Activated T-helper 2 cell treated with anti-CD3 and anti-CD28 coated beads, Interferon-gamma antibody, Interleukin-2, Interleukin-4, amounts not matched to agents 10 μg/mL and 5 μg/mL and 100 μg/mL, durations not matched to agents 14 hours and 24 hours and 36 hours (primary cell): ENCODE measurements around the gene RPP30. TPM values are rescaled to one million over a fixed set of nuclear protein-coding genes. Genes with fewer than 3 reads are reported as not detected.
A peak's percentile ranks its signal among the peaks of the same experiment; 100 is the strongest.

Experiments used
- DNase-seq: peaks from one replicate; pipeline ENCODE4 v3.0.0; 2021; ENCODE audit warnings: low spot score
- H3K27ac Mint-ChIP-seq: one replicate; pipeline ENCODE4 v1.8.0; 2021; ENCODE audit warnings: mixed read lengths
- H3K27me3 Mint-ChIP-seq: one replicate; pipeline ENCODE4 v1.8.0; 2021; ENCODE audit warnings: low read depth, mixed read lengths
- H3K36me3 Mint-ChIP-seq: one replicate; pipeline ENCODE4 v1.8.0; 2021; ENCODE audit warnings: low read depth, mixed read lengths
- H3K4me1 Mint-ChIP-seq: one replicate; pipeline ENCODE4 v1.8.0; 2021; ENCODE audit warnings: low read depth, mixed read lengths
- H3K4me3 Mint-ChIP-seq: one replicate; pipeline ENCODE4 v1.8.0; 2021; ENCODE audit warnings: low read depth, mild to moderate bottlenecking, moderate library complexity, mixed read lengths
- H3K9me3 Mint-ChIP-seq: one replicate; pipeline ENCODE4 v1.8.0; 2021; ENCODE audit warnings: mixed read lengths
- intact Hi-C: fragments of 100-400 bp; cut with micrococcal nuclease; formaldehyde crosslinking; loops from one replicate; pipeline ENCODE4 v1.15.1; 2023
- total RNA-seq: library from RNA; stranded (reverse); gene quantifications from 2 replicates; pipeline ENCODE4 v1.2.3, GENCODE V29; 2022

RPP30 gene
- total RNA-seq = 69.1 and 73.4 TPM in 2 replicates

DNA sequence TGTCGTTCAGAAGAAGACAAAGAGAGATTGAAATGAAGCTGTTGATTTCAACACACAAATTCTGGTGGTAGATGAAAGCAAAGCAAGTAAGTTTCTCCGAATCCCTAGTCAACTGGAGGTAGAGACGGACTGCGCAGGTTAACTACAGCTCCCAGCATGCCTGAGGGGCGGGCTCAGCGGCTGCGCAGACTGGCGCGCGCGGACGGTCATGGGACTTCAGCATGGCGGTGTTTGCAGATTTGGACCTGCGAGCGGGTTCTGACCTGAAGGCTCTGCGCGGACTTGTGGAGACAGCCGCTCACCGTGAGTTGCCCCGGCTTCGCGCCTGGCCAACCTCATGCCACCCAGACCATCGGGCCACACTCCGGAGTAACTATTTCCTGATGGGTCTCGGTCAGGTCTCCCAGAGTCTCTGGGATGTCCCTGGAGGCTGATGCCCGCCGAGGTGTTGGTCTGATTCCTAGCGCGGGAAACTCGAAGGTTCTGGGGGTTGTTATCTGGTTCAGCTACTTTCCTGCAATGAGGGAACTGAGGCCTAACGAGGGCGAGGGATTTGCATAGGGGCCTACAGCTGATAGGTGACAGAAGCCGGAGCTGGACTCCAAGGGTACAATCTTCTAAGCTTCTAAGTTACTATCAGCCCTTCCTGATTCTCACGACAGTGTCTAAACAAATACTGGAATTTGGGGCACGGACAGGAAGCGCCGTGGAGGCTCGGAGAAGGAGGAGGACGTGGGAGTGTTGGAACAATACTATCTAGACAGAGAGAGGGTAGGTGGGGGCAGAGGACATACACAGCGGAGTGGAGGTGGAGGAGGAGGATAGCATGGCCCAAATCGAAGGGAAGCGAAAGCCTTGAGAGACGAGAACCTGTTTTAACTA, at the start of gene RPP30:
Gene RPP30, plus strand, starts transcription at position 209 of the 882 bp plus-strand sequence. Its CDS starts 13 bp downstream, at position 222.
- Mint-ChIP-seq H3K4me1 (peaks cover 25% of the 10 kb centered on the region), H3K27ac (peak within 1 kb of the TSS; percentile 97), H3K4me3 (peak within 1 kb of the TSS; percentile 100), H3K36me3 (peaks cover 12% of the 10 kb centered on the region), H3K27me3 (peaks cover 21% of the 10 kb centered on the region), H3K9me3 (peaks cover 10% of the 10 kb centered on the region)
- peak; percentile 76 for DNase-seq
- intact Hi-C loops = loop anchor here (1.0 to 5.0 kb wide), 9 partner anchors 13 to 1170 kb away; partner anchors contain the start of genes HTR7 and KIF20B

GRCh38 chr10:90822508-90822907, 49.3 kb upstream of the RPP30 start:
- no peak for DNase-seq
- H3K4me1 Mint-ChIP-seq = no peaks in the 10 kb centered on the region
- peaks cover 13% of the 10 kb centered on the region for H3K27me3 Mint-ChIP-seq
- H3K27ac Mint-ChIP-seq = no peak overlapping the region
- no peaks in the 10 kb centered on the region for H3K36me3 Mint-ChIP-seq
- intact Hi-C loops = no loop called here
- no peaks in the 10 kb centered on the region for H3K9me3 Mint-ChIP-seq
- no peak overlapping the region for H3K4me3 Mint-ChIP-seq

DNA sequence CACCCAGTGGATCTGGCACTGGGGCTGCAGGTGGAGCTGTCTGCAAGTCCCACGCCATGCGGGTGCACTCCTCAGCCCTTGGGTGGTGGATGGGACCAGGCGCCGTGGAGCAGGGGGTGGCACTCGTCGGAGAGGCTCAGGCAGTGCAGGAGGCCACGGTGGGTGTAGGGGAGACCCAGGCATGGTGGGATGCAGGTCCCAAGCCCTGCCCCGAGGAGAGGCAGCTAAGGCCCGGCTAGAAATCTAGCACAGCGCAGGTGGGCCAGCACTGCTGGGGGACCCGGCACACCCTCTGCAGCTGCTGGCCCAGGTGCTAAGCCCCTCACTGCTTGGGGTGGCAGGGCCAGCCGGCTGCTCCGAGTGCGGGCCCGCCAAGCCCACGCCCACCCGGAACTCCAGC, 39.7 kb upstream of the RPP30 start:
- H3K4me3 Mint-ChIP-seq = no peak overlapping the region
- no peaks in the 10 kb centered on the region for H3K36me3 Mint-ChIP-seq
- peaks cover 12% of the 10 kb centered on the region for H3K27me3 Mint-ChIP-seq
- no peaks in the 10 kb centered on the region for H3K9me3 Mint-ChIP-seq
- no peak for DNase-seq
- no peaks in the 10 kb centered on the region for H3K4me1 Mint-ChIP-seq
- intact Hi-C loops = no loop called here
- H3K27ac Mint-ChIP-seq = no peak overlapping the region

GRCh38 chr10:90834326-90834725, 37.4 kb upstream of the RPP30 start:
- Mint-ChIP-seq H3K27ac (no peak overlapping the region), H3K27me3 (peaks cover 7% of the 10 kb centered on the region), H3K4me1 (no peaks in the 10 kb centered on the region), H3K4me3 (no peak overlapping the region), H3K36me3 (no peaks in the 10 kb centered on the region), H3K9me3 (no peaks in the 10 kb centered on the region)
- intact Hi-C loops = no loop called here
- no peak for DNase-seq

DNA sequence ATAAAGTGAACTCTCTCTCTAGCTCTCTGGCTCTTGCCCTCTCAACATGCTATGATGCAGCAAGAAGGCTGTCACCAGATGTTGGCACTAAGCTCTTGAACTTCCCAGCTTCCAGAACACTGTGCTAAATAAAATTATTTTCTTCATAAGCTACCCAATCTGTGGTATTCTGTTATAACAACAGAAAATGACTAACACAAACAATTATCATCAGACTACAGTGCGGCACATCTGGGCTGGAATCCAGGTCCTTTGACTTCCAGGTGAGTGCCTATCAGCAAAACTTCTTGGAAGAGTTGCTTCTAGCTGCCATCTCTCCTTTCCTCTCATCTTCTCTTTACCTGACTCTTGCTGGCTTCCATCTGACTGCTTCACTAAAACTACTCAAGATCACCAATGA, 34.3 kb upstream of the RPP30 start:
- H3K27me3 Mint-ChIP-seq = peaks cover 7% of the 10 kb centered on the region

DNA sequence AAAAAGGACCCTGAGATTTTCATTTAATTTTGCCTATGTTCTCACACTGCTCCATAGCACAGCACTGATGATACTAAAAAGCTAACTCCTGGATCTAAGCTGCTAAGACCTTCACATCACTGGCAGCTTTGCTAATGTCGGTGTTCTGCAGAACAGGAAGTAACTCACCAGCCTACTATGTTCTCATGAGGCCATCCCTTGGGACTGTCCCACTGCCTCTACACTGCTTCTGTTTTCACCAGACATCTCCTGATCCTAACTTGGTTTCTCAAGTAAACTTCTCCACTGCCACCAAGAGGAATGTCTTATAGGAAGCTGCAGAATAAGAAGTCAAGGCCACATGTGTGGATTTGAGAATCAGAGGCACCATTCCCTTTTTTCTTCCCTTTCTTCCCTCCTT, 29.0 kb upstream of the RPP30 start:
- intact Hi-C loops = no loop called here

More for the DNA sequence above, 34.3 kb upstream of the RPP30 start:
- no peaks in the 10 kb centered on the region for H3K36me3 Mint-ChIP-seq
- no peak overlapping the region for H3K27ac Mint-ChIP-seq
- DNase-seq = no peak
- intact Hi-C loops = no loop called here
- no peak overlapping the region for H3K4me3 Mint-ChIP-seq
- no peaks in the 10 kb centered on the region for H3K4me1 Mint-ChIP-seq
- no peaks in the 10 kb centered on the region for H3K9me3 Mint-ChIP-seq

GRCh38 chr10:90845726-90846125, 26.0 kb upstream of the RPP30 start:
- H3K4me3 Mint-ChIP-seq = no peak overlapping the region
- no peak overlapping the region for H3K27ac Mint-ChIP-seq
- H3K4me1 Mint-ChIP-seq = peaks cover 12% of the 10 kb centered on the region
- H3K36me3 Mint-ChIP-seq = peaks cover 5% of the 10 kb centered on the region
- H3K27me3 Mint-ChIP-seq = peaks cover 17% of the 10 kb centered on the region
- no peak for DNase-seq
- peaks cover 6% of the 10 kb centered on the region for H3K9me3 Mint-ChIP-seq
- intact Hi-C loops = no loop called here

More for the DNA sequence above, 29.0 kb upstream of the RPP30 start:
- Mint-ChIP-seq H3K9me3 (no peaks in the 10 kb centered on the region), H3K36me3 (no peaks in the 10 kb centered on the region), H3K4me1 (peaks cover 6% of the 10 kb centered on the region), H3K4me3 (no peak overlapping the region), H3K27me3 (peaks cover 18% of the 10 kb centered on the region), H3K27ac (no peak overlapping the region)
- no peak for DNase-seq

DNA sequence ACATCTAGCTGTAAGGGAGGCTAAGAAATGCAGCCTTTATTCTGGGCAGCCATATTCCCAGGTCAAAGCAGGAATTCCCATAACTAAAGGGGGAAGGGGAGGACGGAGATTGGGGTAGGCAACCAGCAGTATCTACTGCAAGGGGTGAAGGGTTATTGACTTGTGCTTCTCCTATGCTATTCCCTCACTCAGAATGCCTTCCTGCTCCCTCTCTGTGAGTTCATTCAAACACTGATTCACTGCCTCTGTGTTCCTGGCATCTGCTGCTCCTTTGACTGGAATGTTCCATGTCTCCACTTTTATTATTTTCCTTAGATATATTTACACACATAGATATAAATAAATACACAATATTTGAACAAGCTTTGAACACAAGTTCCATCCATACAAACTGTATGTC, 25.0 kb upstream of the RPP30 start:
- H3K36me3 Mint-ChIP-seq = peaks cover 11% of the 10 kb centered on the region
- peaks cover 17% of the 10 kb centered on the region for H3K27me3 Mint-ChIP-seq
- intact Hi-C loops = no loop called here
- peaks cover 13% of the 10 kb centered on the region for H3K9me3 Mint-ChIP-seq
- H3K4me1 Mint-ChIP-seq = peaks cover 12% of the 10 kb centered on the region
- H3K4me3 Mint-ChIP-seq = no peak overlapping the region
- H3K27ac Mint-ChIP-seq = no peak overlapping the region
- no peak for DNase-seq

- Mint-ChIP-seq H3K36me3 (peaks cover 12% of the 10 kb centered on the region), H3K4me1 (peaks cover 12% of the 10 kb centered on the region), H3K27ac (no peak overlapping the region), H3K9me3 (peaks cover 15% of the 10 kb centered on the region), H3K27me3 (peaks cover 17% of the 10 kb centered on the region), H3K4me3 (no peak overlapping the region)
- intact Hi-C loops = no loop called here
- peak; percentile 12 for DNase-seq
Measured at GRCh38 chr10:90847436-90847835, 24.3 kb upstream of the RPP30 start.

- Mint-ChIP-seq H3K4me1 (peaks cover 12% of the 10 kb centered on the region), H3K36me3 (peaks cover 12% of the 10 kb centered on the region), H3K27me3 (peaks cover 26% of the 10 kb centered on the region), H3K27ac (no peak overlapping the region), H3K4me3 (no peak overlapping the region), H3K9me3 (peaks cover 15% of the 10 kb centered on the region)
- intact Hi-C loops = no loop called here
- no peak for DNase-seq
Measured at GRCh38 chr10:90849956-90850749, 21.6 kb upstream of the RPP30 start.

DNA sequence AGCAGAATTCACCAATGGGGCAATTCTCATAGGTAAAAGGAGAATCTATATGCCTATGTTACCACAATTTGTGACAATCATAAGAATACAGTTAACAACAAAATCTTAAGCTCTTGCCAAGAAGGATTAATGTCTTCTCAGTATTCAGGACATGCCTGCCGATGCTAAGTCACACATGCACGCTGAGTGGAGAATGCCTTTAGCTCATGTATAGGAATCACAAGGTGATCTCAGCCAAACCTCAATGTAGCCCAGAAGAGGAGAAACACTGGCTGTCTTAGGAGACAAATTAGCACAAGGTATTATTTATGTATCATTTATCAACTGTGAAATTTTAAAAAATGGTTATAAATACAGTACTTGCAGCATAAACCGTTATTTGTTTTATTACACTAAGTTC, 16.6 kb upstream of the RPP30 start:
- DNase-seq = no peak
- intact Hi-C loops = no loop called here
- Mint-ChIP-seq H3K4me1 (peaks cover 17% of the 10 kb centered on the region), H3K27ac (no peak overlapping the region), H3K36me3 (peaks cover 12% of the 10 kb centered on the region), H3K4me3 (no peak overlapping the region), H3K27me3 (peaks cover 58% of the 10 kb centered on the region), H3K9me3 (peaks cover 15% of the 10 kb centered on the region)

- Mint-ChIP-seq H3K4me3 (peak overlapping the region; percentile 17), H3K36me3 (peaks cover 3% of the 10 kb centered on the region), H3K27me3 (peaks cover 64% of the 10 kb centered on the region), H3K4me1 (peaks cover 12% of the 10 kb centered on the region), H3K27ac (no peak overlapping the region), H3K9me3 (peaks cover 4% of the 10 kb centered on the region)
- intact Hi-C loops = no loop called here
- no peak for DNase-seq
Measured at GRCh38 chr10:90856261-90856660, 15.5 kb upstream of the RPP30 start.
